AG04450 (cell line): Measurements from ENCODE around the gene PRRT2. TPM values are rescaled to one million over a fixed set of nuclear protein-coding genes. Genes with fewer than 3 reads are reported as not detected.

Source experiments
- CTCF ChIA-PET: fragments of 300-600, 350-600 bp; formaldehyde crosslinking; extraction: SDS; loops from one replicate; lab custom pipeline; 2022; ENCODE audit warnings: antibody characterized with exemption, inconsistent platforms; lab: Charles Lee
- POLR2A ChIA-PET: fragments of 350-600 bp; formaldehyde crosslinking; extraction: SDS; loops from one replicate; lab custom pipeline; 2021; ENCODE audit warnings: antibody characterized with exemption, inconsistent platforms; lab: Yijun Ruan, JAX
- DNase-seq: peaks from one replicate; pipeline ENCODE4 v3.0.0-alpha.2; 2011; ENCODE audit warnings: low read depth, low spot score
- H3K27ac ChIP-seq: one replicate; pipeline ENCODE4 v1.5.1; 2012; ENCODE audit warnings: low read depth, low read length, control low read depth
- H3K27me3 ChIP-seq: one replicate; pipeline ENCODE4 v1.6.0; 2012; ENCODE audit warnings: low read length; ENCODE audit not compliant: control insufficient read depth, insufficient read depth
- H3K4me3 ChIP-seq: 2 replicates; pipeline ENCODE4 v1.5.1; 2011; ENCODE audit warnings: mild to moderate bottlenecking, low read depth, low read length, control low read depth
- H3K9me3 ChIP-seq: 2 replicates; pipeline ENCODE4 v1.5.1; 2012; ENCODE audit warnings: low read length; ENCODE audit not compliant: control insufficient read depth, insufficient read depth
- CTCF ChIP-seq: IDR thresholded peaks from 2 replicates; pipeline ENCODE4 v1.5.1; 2011; ENCODE audit warnings: low read depth, low read length, control low read depth, inconsistent platforms
- polyA plus RNA-seq: library from polyadenylated mRNA; depleted of rRNA; stranded (reverse); fragments of >200 nt; gene quantifications from 2 replicates; pipeline ENCODE4 v1.2.3, GENCODE V29; 2011

Gene PRRT2
- polyA plus RNA-seq, 1 experiment = 5.7 TPM

- Histone ChIP-seq H3K4me3 (no peak overlapping the region), H3K27me3 (no peaks in the 10 kb centered on the region), H3K27ac (no peak overlapping the region), H3K9me3 (no peaks in the 10 kb centered on the region; the same call in 1 of the 2 replicates)
- no peak for TF ChIP-seq CTCF
- ChIA-PET POLR2A (interaction anchor here (0.6 to 0.7 kb wide), 2 partner anchors 18 to 204 kb away, joined by 3 to 11 read pairs; no protein-coding TSS in a partner anchor), CTCF (interaction anchor here (1.1 to 5.6 kb wide), 2 partner anchors 11 to 30 kb away, joined by 4 to 41 read pairs; no protein-coding TSS in a partner anchor)
- DNase-seq = no peak
Measured at GRCh38 chr16:29818082-29818481, 6.1 kb downstream of the PRRT2 start.

GRCh38 chr16:29819506-29819905 is 7.5 kb downstream of the PRRT2 start:
- no peak for DNase-seq
- TF ChIP-seq CTCF = no peak
- ChIA-PET POLR2A (interaction anchor here (0.8 to 1.1 kb wide), 4 partner anchors 7 to 81 kb away, joined by 3 to 5 read pairs (median 4); partner anchors contain the start of genes ASPHD1 and PRRT2), CTCF (interaction anchor here (1.2 to 5.6 kb wide), 2 partner anchors 12 to 29 kb away, joined by 3 to 41 read pairs; no protein-coding TSS in a partner anchor)
- no peak overlapping the region for H3K27ac ChIP-seq
- H3K27me3 ChIP-seq = no peaks in the 10 kb centered on the region
- H3K9me3 ChIP-seq = no peaks in the 10 kb centered on the region; the same call in 1 of the 2 replicates
- peak overlapping the region; percentile 37 for H3K4me3 ChIP-seq

GRCh38 chr16:29820271-29820701 is 8.3 kb downstream of the PRRT2 start, which contains the start of gene MVP:
Gene MVP (plus strand): TSS chr16:29820462. CDS start chr16:29830550, 10,088 bp downstream.
- no peaks in the 10 kb centered on the region for H3K27me3 ChIP-seq
- DNase-seq = no peak
- no peaks in the 10 kb centered on the region; the same call in 1 of the 2 replicates for H3K9me3 ChIP-seq
- H3K27ac ChIP-seq = peak within 1 kb of the TSS; percentile 92
- no peak for TF ChIP-seq CTCF
- CTCF ChIA-PET = interaction anchor here (1.2 to 5.6 kb wide), 2 partner anchors 12 to 28 kb away, joined by 3 to 41 read pairs; no protein-coding TSS in a partner anchor
- POLR2A ChIA-PET = interaction anchor here (0.8 to 1.1 kb wide), 5 partner anchors 8 to 80 kb away, joined by 3 to 5 read pairs (median 4); partner anchors contain the start of genes ASPHD1, PRRT2 and SEZ6L2
- peak within 1 kb of the TSS; percentile 93 for H3K4me3 ChIP-seq

- peak overlapping the region; percentile 93 for H3K4me3 ChIP-seq
- ChIA-PET CTCF (interaction anchor here (0.5 to 5.6 kb wide), 4 partner anchors 13 to 28 kb away, joined by 3 to 41 read pairs (median 6); no protein-coding TSS in a partner anchor), POLR2A (interaction anchor here (0.8 to 1.1 kb wide), 3 partner anchors 13 to 78 kb away, joined by 4 to 5 read pairs (median 5); partner anchors contain the start of gene SEZ6L2)
- no peaks in the 10 kb centered on the region for H3K27me3 ChIP-seq
- no peaks in the 10 kb centered on the region; the same call in 1 of the 2 replicates for H3K9me3 ChIP-seq
- DNase-seq = no peak
- peak overlapping the region; percentile 92 for H3K27ac ChIP-seq
- TF ChIP-seq CTCF = no peak
Measured at GRCh38 chr16:29820730-29821642, 9.0 kb downstream of the PRRT2 start.
